ENCODE measurements around the gene LRFN2.

LRFN2 gene

DNA sequence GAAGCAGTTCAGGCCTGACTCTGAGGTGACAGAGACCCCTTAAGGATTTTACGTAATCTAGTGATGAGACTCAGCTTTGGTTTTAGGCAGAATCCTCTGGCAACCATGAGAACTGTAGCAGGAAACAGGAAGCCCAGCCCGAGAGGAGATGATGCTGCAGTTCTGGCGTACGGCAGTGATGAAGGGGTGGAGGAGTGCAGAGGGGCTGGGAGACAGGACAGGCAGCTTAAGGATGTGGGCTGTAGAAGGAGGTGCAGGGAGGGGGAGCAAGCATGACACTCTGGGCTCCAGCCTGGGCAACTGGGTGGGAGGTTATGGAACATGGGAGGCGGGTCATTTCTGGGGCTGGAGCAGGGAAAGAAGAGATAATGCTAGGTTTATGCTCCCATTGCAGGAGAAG lies 67.1 kb downstream of the LRFN2 start:
- no peak overlapping the region for H3K27ac ChIP-seq
- TF ChIP-seq, protein P1, sequence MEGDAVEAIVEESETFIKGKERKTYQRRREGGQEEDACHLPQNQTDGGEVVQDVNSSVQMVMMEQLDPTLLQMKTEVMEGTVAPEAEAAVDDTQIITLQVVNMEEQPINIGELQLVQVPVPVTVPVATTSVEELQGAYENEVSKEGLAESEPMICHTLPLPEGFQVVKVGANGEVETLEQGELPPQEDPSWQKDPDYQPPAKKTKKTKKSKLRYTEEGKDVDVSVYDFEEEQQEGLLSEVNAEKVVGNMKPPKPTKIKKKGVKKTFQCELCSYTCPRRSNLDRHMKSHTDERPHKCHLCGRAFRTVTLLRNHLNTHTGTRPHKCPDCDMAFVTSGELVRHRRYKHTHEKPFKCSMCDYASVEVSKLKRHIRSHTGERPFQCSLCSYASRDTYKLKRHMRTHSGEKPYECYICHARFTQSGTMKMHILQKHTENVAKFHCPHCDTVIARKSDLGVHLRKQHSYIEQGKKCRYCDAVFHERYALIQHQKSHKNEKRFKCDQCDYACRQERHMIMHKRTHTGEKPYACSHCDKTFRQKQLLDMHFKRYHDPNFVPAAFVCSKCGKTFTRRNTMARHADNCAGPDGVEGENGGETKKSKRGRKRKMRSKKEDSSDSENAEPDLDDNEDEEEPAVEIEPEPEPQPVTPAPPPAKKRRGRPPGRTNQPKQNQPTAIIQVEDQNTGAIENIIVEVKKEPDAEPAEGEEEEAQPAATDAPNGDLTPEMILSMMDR (conservative IDR thresholded peaks at IDR 0.05), result no peak

DNA sequence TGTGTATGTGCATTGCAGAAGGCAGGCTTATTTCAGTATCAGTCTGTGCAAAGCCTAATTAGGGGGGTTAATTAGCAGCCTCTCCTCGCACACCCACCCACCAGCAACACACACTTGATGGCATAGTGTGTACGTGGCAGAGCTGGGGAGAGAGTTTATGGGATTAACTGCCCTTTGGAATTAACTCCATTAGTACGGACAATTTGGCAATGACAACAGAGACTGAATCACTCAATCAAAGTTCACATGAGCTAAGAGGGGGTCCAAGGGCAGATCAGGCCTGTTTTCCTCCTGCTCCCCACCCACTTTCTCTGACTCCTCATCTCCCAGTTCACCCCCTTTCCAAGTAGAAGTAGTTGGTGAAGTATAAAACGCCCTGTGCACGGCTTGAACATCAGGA lies 69.5 kb downstream of the LRFN2 start:
- H3K27ac ChIP-seq, result no peak overlapping the region
- TF ChIP-seq, protein P1 (conservative IDR thresholded peaks at IDR 0.05), result no peak

DNA sequence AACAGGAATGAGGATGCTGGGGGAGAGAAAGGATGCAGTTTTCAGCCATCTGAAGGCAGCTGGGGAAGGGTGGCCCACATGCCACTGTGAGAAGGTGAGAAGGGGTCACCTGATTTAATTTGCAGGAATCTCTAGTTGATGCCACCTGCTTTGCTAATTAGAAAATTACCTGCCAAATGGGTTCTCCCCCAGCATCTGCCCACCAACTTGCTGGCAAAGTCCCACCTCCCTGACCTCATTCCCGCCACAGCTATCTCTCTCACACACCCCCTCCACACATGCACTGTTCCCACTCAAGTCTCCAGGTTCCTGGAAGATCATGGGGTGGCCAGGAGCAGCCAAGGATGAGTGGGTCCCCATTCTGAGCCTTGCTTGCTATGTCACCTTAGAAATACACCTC lies 70.7 kb downstream of the LRFN2 start:
- TF ChIP-seq, protein P1 (conservative IDR thresholded peaks at IDR 0.05), result no peak
- no peak overlapping the region for H3K27ac ChIP-seq

DNA sequence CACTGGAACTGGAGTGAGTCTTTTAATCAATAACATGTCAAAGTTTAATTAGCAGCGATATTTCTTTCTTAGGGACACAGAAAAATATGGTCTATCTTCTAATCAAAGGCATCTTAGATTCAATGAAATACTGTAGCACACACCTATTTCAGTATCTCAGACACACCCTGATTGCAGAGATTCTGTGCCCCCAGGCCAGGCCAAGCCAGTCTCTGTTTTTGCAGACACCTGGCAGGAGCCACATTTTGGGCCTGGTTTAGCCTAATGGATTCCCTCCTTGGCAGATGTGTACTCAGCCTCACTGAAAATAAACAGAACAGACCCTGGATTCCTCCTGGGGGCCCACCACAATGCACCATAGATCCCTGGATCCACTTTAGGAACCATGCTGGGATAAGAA lies 74.8 kb downstream of the LRFN2 start:
- TF ChIP-seq, protein P1 (conservative IDR thresholded peaks at IDR 0.05), result no peak
- no peak overlapping the region for H3K27ac ChIP-seq

DNA sequence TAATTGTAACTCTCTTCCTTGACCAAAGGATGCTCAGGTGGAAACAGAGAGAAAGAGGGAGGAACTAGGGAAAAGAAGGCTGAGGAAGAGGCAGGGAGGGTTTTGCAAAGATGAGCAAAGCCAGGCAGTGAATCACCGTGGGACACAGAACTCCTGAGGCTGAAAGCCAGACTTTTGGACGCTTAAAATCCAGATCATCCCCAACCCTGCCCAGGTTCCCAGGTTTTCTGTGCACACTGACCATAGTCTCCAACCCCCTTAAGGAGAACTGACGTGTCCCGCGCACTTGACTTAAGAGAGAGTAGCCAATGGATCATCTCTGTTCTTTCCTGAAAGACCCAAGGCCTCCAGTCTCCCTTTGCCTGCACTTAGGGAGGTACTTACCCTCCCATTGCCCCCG lies 75.3 kb downstream of the LRFN2 start:
- TF ChIP-seq, protein P1 (conservative IDR thresholded peaks at IDR 0.05), result no peak
- no peak overlapping the region for H3K27ac ChIP-seq

DNA sequence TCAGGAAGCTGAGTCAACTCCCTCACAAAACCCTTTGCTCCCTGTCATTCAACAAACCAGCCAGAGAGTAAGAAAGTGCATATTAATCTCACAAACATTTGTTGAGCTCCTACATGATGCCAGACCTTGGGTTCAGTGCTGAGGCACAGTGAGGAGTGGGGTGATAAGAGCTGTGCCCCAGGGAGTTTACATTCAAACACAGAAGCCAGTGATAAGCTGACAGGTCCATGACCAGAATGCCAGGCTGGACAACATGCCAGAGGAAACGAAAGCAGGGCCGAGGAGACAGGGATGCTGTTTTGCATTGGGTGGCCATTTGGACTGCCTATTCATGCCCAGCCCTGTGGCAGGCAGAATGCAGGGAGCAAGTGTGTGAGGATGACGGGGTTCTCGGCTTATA lies 76.7 kb downstream of the LRFN2 start:
- H3K27ac ChIP-seq, result no peak overlapping the region
- TF ChIP-seq, protein P1 (conservative IDR thresholded peaks at IDR 0.05), result no peak

DNA sequence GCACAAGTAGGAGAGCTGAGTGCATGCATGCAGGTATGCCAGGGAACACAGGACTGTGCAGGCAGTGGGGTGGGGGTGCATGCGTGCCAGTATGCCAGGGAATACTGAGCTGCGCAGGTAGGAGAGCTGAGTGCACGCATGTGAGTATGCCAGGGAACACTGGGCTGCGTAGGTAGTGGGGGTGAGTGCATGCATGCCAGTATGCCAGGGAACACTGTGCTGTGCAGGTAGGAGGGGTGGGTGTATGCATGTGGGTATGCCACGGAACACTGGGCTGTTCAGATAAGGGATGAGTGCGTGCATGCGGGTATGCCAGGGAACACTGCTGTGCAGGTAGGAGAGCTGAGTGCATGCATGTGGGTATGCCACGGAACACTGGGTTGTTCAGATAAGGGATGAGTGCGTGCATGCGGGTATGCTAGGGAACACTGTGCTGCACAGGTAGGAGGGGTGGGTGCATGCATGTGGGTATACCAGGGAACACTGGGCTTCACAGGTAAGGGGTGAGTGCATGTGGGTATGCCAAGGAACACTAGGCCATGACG lies 77.4 kb downstream of the LRFN2 start:
- TF ChIP-seq, protein P1 (conservative IDR thresholded peaks at IDR 0.05), result no peak
- H3K27ac ChIP-seq, result no peak overlapping the region
